Measurements from ENCODE around the gene OLFML2A.

GRCh38 chr9:124759327-124759726 is 17.6 kb upstream of the OLFML2A start:
- no peak for TF ChIP-seq CTCF (IDR thresholded peaks at IDR 0.05)
- TF ChIP-seq POLR2AphosphoS5 (IDR thresholded peaks at IDR 0.05), result no peak
- no peak for TF ChIP-seq POLR2A (IDR thresholded peaks at IDR 0.05)
- TF ChIP-seq EP300 (IDR thresholded peaks at IDR 0.05), result no peak

Measured in sigmoid colon (tissue), 4 donors.